ENCODE measurements around the gene FAM240A. TPM values are rescaled to one million over a fixed set of nuclear protein-coding genes. Genes with fewer than 3 reads are reported as not detected.
A peak's percentile ranks its signal among the peaks of the same experiment; 100 is the strongest.

Gene FAM240A
- total RNA-seq, 1 experiment from 2014 or later: not detected

DNA sequence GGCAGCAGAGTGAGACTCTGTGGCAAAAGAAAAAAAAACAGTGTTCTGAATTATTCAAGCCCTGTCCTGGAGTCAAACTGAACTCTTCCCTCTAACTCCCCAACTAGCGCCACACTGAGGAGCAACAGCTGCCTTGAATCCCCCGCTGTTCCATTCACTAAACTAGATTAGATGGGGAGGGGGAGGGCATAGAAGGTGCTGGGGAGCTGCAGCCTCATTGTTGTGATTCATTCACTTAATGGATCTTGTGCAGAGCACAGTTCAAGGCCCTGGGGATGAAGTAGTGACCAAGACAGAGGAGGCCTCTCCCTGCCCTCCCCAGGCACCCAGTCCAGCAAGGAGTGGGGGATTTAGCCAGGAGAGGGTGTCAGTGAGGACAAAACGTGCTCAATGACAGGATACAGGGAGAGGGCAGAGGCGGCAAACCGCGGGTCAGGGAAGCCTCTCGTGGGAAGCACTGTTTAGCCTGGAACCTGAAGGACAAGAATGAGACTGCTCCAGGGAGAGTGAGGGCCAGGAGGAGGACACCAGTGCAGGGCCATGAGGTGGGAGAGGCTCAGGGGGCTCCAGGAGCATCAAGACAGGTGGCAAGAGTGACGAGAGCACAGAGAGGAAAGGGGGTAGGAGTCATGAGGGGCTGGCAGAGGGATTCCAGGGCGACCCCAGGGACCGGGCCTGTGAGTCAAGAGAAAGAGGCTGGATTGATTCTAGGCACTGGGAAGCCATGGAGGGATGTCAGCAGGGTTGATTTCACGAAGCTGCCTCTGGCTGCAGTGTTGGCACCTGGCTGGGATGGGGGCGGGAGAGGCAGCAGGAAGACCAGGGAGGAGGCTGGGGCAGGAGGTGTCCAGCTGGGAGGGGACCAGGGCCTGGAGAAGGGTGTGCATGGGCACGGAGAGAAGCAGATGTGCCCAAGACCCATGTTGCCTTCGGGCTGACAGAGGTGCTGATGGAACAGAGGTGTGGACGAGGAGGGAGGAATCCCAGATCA, 49.7 kb downstream of the FAM240A start:
- Histone ChIP-seq H3F3A (ENCODE audit: insufficient read depth, low read depth) (peaks cover 5% of the 10 kb centered on the region; the same call in 1 of the 2 replicates), H4K20me1 (ENCODE audit: insufficient read depth) (no peaks in the 10 kb centered on the region), H3K9me2 (ENCODE audit: insufficient read depth) (no peaks in the 10 kb centered on the region), H3K79me2 (ENCODE audit: low read depth) (no peaks in the 10 kb centered on the region), H3K4me3 (no peak overlapping the region), H3K9me3 (ENCODE audit: insufficient read depth, low read depth) (no peaks in the 10 kb centered on the region), H3K27me3 (ENCODE audit: insufficient read depth, low read depth) (no peaks in the 10 kb centered on the region), H3K36me3 (ENCODE audit: low read depth) (no peaks in the 10 kb centered on the region), H3K4me2 (no peak overlapping the region), H3K27ac (no peak overlapping the region), H2AFZ (no peak overlapping the region), H3K4me1 (replicated peaks; ENCODE audit: insufficient read depth) (peaks cover 28% of the 10 kb centered on the region)
- intact Hi-C loops (cut with micrococcal nuclease; ENCODE audit: unreplicated experiment): loop anchor here (2.0 kb wide), 1 partner anchor 247 kb away; no protein-coding TSS in a partner anchor
- no peak for TF ChIP-seq EZH2 (IDR thresholded peaks at IDR 0.05; ENCODE audit: low read depth)
- no peak for TF ChIP-seq CTCF (conservative IDR thresholded peaks at IDR 0.05)
- CTCF ChIA-PET: no interaction called here
- no TSS peak for BruUV-seq (replicated peaks)
- POLR2A ChIA-PET (ENCODE audit: unreplicated experiment): no interaction called here
- DNase-seq: no peak

DNA sequence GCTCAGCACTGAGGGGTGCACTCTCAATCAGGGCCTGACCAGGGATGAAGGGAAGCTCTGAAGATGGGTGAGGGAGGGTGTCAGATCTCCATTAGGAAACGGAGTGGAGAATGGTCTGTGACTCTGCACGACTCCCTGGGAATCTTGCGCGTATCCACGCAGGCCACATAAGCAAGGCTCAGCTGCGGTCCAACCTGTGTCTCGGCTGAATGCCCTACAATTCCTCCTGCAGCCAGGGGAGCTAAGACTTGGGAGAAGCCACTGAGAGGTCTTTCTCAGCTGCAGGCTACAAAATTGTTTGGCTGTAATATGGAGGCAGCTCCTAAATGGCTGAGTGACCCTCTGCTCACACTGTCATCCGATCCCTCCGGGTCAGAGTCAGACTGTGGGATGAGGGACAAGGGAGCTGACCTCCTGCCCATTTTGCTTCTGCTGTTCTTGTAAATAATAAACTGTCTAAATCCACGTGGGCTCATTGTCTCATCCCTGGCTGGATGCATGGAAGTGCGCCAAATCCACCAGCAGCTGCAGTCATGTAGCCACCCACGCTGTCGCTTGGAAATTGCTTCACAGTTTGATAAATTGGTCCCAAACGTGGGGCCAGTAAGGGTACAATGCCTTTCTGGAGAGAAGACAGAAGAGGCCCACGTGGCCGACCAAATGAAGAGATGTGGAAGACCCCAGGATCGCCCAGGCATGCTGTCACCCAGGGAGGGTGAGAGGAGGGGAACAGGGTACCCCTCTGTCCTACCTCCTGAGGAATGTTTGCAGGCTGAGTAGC, 50.6 kb downstream of the FAM240A start:
- DNase-seq: no peak
- TF ChIP-seq CTCF (conservative IDR thresholded peaks at IDR 0.05): no peak
- Histone ChIP-seq H4K20me1 (ENCODE audit: insufficient read depth) (no peaks in the 10 kb centered on the region), H3K4me2 (no peak overlapping the region), H3K9me3 (ENCODE audit: insufficient read depth, low read depth) (no peaks in the 10 kb centered on the region), H3K4me1 (replicated peaks; ENCODE audit: insufficient read depth) (peaks cover 28% of the 10 kb centered on the region), H3K27me3 (ENCODE audit: insufficient read depth, low read depth) (no peaks in the 10 kb centered on the region), H3K27ac (no peak overlapping the region), H3K79me2 (ENCODE audit: low read depth) (no peaks in the 10 kb centered on the region), H3K4me3 (no peak overlapping the region), H2AFZ (no peak overlapping the region), H3F3A (ENCODE audit: insufficient read depth, low read depth) (peaks cover 5% of the 10 kb centered on the region; the same call in 1 of the 2 replicates), H3K9me2 (ENCODE audit: insufficient read depth) (no peaks in the 10 kb centered on the region), H3K36me3 (ENCODE audit: low read depth) (no peaks in the 10 kb centered on the region)
- CTCF ChIA-PET: no interaction called here
- BruUV-seq (replicated peaks): no TSS peak
- intact Hi-C loops (cut with micrococcal nuclease; ENCODE audit: unreplicated experiment): loop anchor here (2.0 kb wide), 1 partner anchor 246 kb away; no protein-coding TSS in a partner anchor
- POLR2A ChIA-PET (ENCODE audit: unreplicated experiment): no interaction called here

GRCh38 chr3:46663591-46664135, 51.3 kb downstream of the FAM240A start:
- H3K9me2 ChIP-seq (ENCODE audit: insufficient read depth): no peaks in the 10 kb centered on the region
- no peak for DNase-seq
- peaks cover 5% of the 10 kb centered on the region; the same call in 1 of the 2 replicates for H3F3A ChIP-seq (ENCODE audit: insufficient read depth, low read depth)
- H3K27ac ChIP-seq: no peak overlapping the region
- no peak overlapping the region for H3K4me3 ChIP-seq
- no peaks in the 10 kb centered on the region for H3K27me3 ChIP-seq (ENCODE audit: insufficient read depth, low read depth)
- CTCF ChIA-PET: interaction anchor here (0.5 to 0.8 kb wide), 2 partner anchors 34 to 175 kb away, joined by 4 read pairs; no protein-coding TSS in a partner anchor
- intact Hi-C loops (cut with micrococcal nuclease; ENCODE audit: unreplicated experiment): loop anchor here (2.0 kb wide), 1 partner anchor 245 kb away; no protein-coding TSS in a partner anchor
- no peaks in the 10 kb centered on the region for H3K9me3 ChIP-seq (ENCODE audit: insufficient read depth, low read depth)
- no peaks in the 10 kb centered on the region for H4K20me1 ChIP-seq (ENCODE audit: insufficient read depth)
- H3K79me2 ChIP-seq (ENCODE audit: low read depth): no peaks in the 10 kb centered on the region
- TF ChIP-seq CTCF (conservative IDR thresholded peaks at IDR 0.05) (peak; percentile 51; the same call in 1 of the 2 replicates), EZH2 (IDR thresholded peaks at IDR 0.05; ENCODE audit: low read depth) (no peak)
- no peak overlapping the region for H3K4me2 ChIP-seq
- peaks cover 28% of the 10 kb centered on the region for H3K4me1 ChIP-seq (replicated peaks; ENCODE audit: insufficient read depth)
- BruUV-seq (replicated peaks): no TSS peak
- H3K36me3 ChIP-seq (ENCODE audit: low read depth): no peaks in the 10 kb centered on the region
- no peak overlapping the region for H2AFZ ChIP-seq
- POLR2A ChIA-PET (ENCODE audit: unreplicated experiment): interaction anchor here (0.6 to 1.0 kb wide), 3 partner anchors 13 to 318 kb away, joined by 3 read pairs; partner anchors contain the start of gene NBEAL2
